ENCODE data around the gene TRIP12.
"Not testable (repeated sequence)": the region's sequence is repeated elsewhere in the genome, so short reads cannot be mapped to it uniquely, and the experiment has no call there.

TRIP12 gene

DNA sequence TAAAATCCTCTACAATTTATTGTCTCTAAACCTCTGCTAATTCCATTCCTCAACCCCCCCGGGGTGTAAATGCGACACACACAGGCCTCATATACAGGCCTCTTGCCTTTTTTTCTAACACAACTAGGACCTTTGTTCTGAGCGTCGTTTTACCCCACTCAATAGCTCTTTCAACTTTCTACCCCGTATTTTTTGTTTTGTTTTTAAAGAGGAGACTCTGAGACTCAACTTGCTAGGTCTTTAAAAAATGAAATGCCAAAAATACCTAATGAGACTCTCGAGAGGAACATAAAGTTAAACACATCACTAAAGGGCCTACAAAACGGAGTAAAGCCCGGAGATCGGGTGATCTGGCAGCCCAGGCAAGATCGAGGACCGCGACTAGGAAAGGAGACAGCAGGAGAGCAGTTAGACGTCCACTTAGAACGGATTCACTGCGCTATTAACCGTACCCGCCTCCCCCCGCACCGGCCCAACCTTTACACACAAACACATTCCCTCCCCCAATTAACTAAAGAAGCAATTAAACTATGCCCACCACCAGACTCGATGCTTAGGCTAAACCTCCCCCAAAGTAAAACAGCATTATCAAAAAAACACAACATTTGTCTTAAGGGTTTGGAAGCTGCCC lies 1.7 kb downstream of the TRIP12 start:
- no peak for DNase-seq (ENCODE audit: low read depth)

GRCh38 chr2:229917793-229918192 lies 4.0 kb downstream of the TRIP12 start:
- no peak for DNase-seq (ENCODE audit: low read depth)

- DNase-seq (ENCODE audit: low read depth) = no peak
Measured at GRCh38 chr2:229914171-229914570, 7.6 kb downstream of the TRIP12 start.

DNA sequence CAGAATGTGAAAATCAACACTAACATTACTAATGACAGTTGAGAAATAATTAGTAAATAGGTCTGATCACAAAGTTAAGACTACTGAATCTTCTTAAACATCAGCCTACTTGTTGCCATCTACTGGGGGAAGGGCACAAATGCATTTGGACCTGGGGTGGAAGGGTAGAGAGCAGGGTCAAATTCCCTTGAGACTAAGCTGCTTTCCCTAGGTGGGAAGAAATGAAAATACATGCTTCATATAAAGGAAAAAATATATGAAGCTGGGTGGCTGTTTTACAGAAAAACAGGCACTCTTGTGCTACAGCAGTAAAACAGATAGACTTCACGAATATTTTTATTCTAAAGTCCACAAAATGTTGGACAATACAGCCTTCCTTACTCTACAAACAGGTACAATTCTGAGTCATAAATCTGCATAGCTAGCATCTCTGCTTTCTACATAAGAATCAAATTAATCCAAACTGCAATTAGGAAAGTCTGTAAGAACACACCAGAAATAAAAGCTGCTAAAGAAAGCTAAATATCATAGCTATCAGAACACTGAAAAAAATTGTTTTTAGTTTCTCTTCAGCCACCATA lies 10.9 kb downstream of the TRIP12 start:
- no peak for DNase-seq (ENCODE audit: low read depth)

GRCh38 chr2:229910147-229910831 lies 11.5 kb downstream of the TRIP12 start:
- no peak for DNase-seq (ENCODE audit: low read depth)

- no peak for DNase-seq (ENCODE audit: low read depth)
Measured at GRCh38 chr2:229909090-229909489, 12.7 kb downstream of the TRIP12 start.

DNA sequence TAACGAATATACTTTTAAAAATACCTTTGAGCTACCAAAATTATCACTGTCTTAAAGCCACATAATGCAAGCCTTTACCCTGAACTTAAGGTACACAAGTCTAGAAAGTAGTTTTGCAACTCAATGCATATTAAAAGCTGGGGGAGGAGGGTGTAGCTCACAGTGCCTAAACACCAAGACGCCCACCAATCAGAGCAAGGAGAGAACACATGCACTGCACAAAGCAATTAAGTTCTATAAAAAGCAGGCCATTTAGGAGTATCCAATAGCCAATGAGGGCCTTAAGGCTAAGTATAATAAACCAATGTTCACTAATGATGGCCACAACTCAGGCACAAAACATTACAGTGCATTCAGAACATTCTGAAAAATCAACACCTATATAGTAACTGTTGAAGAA lies 16.2 kb downstream of the TRIP12 start:
- DNase-seq (ENCODE audit: low read depth) = no peak

GRCh38 chr2:229903037-229903436 lies 18.8 kb downstream of the TRIP12 start:
- no peak for DNase-seq (ENCODE audit: low read depth)

- no peak for DNase-seq (ENCODE audit: low read depth)
Measured at GRCh38 chr2:229901819-229902218, 20.0 kb downstream of the TRIP12 start.

- not testable (repeated sequence) for DNase-seq (ENCODE audit: low read depth)
Measured at GRCh38 chr2:229900514-229900913, 21.3 kb downstream of the TRIP12 start.

- no peak for DNase-seq (ENCODE audit: low read depth)
Measured at GRCh38 chr2:229900012-229900411, 21.8 kb downstream of the TRIP12 start.

DNA sequence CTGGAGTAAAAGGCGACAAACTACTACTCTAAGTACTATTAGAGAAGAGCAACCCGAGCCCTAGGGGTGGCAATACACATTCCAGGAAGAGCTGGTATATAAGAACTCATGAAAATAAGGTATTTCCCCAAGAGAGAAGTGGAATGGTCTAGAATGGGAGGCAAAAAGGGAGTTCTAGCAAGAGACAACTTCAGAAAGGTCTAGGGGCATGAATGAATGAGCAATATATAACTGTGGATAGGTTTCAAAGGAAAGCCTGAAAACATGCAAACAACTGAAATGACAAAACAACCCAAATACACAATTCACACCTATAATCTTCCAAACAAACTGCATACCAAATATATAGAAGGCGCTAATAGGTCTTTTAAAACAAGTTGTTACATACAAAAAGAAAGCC lies 22.2 kb downstream of the TRIP12 start:
- no peak for DNase-seq (ENCODE audit: low read depth)

DNA sequence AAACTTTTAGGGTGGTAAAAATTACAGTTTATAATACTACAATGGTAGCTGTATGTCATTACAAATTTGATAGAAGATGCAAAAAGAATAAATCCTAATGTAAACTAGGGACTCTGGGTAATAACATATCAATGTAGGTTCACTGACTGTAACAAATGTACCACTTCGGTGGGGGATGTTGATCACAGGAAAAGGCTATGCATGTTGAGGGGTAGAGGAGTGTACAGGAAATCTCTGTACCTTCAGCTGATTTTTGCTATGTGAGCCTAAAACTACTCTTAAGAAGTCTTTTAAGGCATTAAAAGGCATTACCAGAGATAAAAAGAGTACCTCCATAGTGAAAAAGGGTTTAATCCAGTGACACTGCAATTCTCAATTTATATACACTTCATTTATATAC lies 25.0 kb downstream of the TRIP12 start:
- DNase-seq (ENCODE audit: low read depth) = no peak

GRCh38 chr2:229889023-229889422 lies 32.8 kb downstream of the TRIP12 start:
- no peak for DNase-seq (ENCODE audit: low read depth)

- no peak for DNase-seq (ENCODE audit: low read depth)
Measured at GRCh38 chr2:229888031-229888430, 33.8 kb downstream of the TRIP12 start.

- no peak for DNase-seq (ENCODE audit: low read depth)
Measured at GRCh38 chr2:229887441-229887840, 34.4 kb downstream of the TRIP12 start.

- DNase-seq (ENCODE audit: low read depth) = no peak
Measured at GRCh38 chr2:229884775-229885699, 36.8 kb downstream of the TRIP12 start.

DNA sequence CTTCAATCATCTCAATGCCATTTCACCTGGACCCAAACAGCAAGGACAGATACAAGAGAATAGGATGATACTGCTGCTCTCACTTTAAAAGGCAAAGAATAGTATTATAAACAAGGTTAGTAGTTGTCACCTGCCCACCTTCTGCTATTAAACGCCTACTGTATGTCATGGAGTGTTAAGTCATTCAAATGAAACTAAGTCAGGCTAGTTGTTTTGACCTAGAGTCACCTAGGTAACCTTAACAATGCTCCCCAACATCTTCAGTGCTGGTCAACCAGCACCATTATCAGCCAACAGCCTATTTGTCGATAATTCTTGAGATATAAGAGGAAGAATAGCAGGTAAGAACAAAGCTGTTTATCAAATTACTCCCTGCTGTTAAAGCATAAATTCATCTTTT lies 39.2 kb downstream of the TRIP12 start:
- no peak for DNase-seq (ENCODE audit: low read depth)

DNA sequence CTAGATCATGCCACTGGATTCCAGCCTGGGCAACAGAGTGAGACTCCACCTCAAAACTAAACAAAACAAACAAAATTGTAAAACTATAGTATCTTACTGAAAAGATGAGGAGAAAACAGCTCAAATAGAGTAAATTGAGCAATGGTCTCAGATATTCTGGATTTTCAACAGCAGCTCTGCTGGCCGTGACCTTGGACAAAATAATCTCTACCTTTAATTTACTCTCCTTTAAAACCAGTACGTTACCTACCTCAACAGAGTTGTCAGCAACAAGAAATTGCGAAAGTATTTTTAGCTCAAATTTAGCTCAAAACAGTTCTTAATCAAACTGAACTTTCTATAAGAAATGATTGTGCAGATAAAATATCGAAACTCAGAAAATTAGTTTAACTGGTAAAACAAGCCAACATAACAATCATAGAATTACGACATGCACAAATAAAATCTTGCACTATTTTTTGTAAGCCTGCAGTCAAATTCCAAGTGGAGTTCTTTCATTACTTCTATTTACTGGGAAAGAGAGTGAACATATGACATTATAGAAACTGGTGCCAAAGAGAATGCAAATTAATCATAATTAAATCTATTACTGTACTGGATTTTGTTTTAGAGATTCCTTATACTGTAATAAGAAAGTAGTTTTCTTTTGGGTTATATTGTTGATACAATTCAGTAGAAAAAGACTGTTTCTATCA lies 40.8 kb downstream of the TRIP12 start:
- no peak for DNase-seq (ENCODE audit: low read depth)

DNA sequence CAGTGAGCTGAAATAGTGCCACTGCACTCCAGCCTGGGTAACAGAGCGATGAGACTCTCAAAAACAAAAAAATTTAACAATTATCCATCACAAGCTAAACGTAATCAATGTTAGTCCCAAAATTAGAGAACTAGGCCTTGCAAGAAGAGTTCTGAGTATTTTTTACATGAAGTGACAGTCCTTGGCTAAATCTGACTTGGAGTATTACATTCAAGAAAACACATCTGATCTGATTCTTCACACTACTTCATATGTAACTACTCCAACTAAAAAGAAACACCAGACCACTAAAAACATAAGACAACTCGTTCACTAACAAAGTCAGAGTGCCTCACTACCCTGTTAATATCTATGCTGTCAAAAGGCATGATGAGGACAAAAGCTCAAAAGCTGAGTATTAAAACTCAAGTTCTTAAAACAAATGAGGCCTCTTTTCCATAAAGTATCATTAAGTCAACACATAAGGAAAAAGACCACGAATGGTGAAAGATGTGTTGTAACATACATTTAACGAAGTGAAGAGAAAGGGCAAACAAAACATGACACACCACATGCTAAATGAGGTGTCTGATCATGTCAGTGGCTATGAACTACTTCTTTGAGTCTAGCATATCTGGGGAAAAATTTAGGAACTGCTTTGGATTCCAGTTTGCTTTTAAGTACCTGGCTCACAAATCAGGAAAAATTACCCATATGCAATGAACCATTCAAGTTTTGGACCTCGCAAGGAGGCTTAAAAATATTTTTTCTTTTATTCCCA lies 42.4 kb downstream of the TRIP12 start:
- no peak for DNase-seq (ENCODE audit: low read depth)

- DNase-seq (ENCODE audit: low read depth) = no peak
Measured at GRCh38 chr2:229875549-229875948, 46.3 kb downstream of the TRIP12 start.

Measured in stimulated activated CD4-positive, alpha-beta T cell treated with anti-CD3 and anti-CD28 coated beads, Interleukin-2, amount 100 ng/mL, for 4 hours (primary cell).